HepG2 (cell line): ENCODE data around the gene TMEM165.

Experiments
- ZNF543 ChIP-seq: sonication (generic); formaldehyde crosslinking; IDR thresholded peaks from 2 replicates; pipeline ENCODE4 v1.4.0; 2020; ENCODE audit warnings: mild to moderate bottlenecking, missing genetic modification reagents
- TF ChIP-seq, protein P1 (sequence below): IDR thresholded peaks from 2 replicates; pipeline ENCODE4 v1.6.1; 2016; ENCODE audit warnings: control low read depth

DNA sequence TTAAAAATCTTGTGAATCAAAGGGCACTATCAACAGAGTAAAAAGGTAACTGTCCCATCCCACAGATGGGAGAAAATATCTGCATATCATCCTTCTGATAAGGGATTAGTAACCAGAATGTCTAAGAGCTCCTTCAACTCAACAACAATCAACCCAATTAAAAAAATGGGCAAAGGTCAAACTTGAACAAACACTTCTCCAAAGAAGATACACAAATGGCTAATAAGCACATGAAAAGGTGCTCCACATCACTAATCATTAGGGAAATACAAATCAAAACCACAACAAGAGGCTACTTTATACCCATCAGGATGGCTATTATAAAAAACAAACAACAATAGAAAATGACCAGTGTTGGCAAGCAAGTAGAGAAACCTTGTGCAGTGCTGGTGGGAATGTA, 43.3 kb downstream of the TMEM165 start:
- TF ChIP-seq, protein P1, sequence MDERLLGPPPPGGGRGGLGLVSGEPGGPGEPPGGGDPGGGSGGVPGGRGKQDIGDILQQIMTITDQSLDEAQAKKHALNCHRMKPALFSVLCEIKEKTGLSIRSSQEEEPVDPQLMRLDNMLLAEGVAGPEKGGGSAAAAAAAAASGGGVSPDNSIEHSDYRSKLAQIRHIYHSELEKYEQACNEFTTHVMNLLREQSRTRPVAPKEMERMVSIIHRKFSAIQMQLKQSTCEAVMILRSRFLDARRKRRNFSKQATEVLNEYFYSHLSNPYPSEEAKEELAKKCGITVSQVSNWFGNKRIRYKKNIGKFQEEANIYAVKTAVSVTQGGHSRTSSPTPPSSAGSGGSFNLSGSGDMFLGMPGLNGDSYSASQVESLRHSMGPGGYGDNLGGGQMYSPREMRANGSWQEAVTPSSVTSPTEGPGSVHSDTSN (CRISPR knock-in tag), result no peak
- no peak for TF ChIP-seq ZNF543 (CRISPR knock-in tag)
